Kidney glomerular epithelial cell (primary cell): ENCODE data around the gene GABRD.

ENCODE experiments used
- DNase-seq: peaks from one replicate; lab custom pipeline; 2025; lab: John Stamatoyannopoulos, UW

Gene GABRD

GRCh38 chr1:1985375-1986050 lies 33.6 kb upstream of the GABRD start:
- DNase-seq = no peak

GRCh38 chr1:1986451-1987141 lies 32.5 kb upstream of the GABRD start:
- no peak for DNase-seq

GRCh38 chr1:1987142-1987510 lies 32.0 kb upstream of the GABRD start:
- no peak for DNase-seq

- DNase-seq = no peak
Observed at GRCh38 chr1:1988061-1988945, 30.8 kb upstream of the GABRD start.

GRCh38 chr1:1989102-1989542 lies 30.0 kb upstream of the GABRD start:
- peak; percentile 52 for DNase-seq

GRCh38 chr1:1989789-1990188 lies 29.4 kb upstream of the GABRD start:
- no peak for DNase-seq

GRCh38 chr1:1990222-1990621 lies 28.9 kb upstream of the GABRD start:
- no peak for DNase-seq

GRCh38 chr1:1994536-1994935 lies 24.6 kb upstream of the GABRD start:
- DNase-seq = no peak

- no peak for DNase-seq
Observed at GRCh38 chr1:1996207-1996651, 22.9 kb upstream of the GABRD start.

GRCh38 chr1:1997576-1997975 lies 21.6 kb upstream of the GABRD start:
- DNase-seq = no peak

- DNase-seq = no peak
Observed at GRCh38 chr1:2000432-2000831, 18.7 kb upstream of the GABRD start.

- DNase-seq = no peak
Observed at GRCh38 chr1:2000850-2001249, 18.3 kb upstream of the GABRD start.

GRCh38 chr1:2001773-2002411 lies 17.3 kb upstream of the GABRD start:
- DNase-seq = no peak

GRCh38 chr1:2003541-2004131 lies 15.5 kb upstream of the GABRD start, which contains the start of gene CFAP74:
Gene CFAP74, minus strand, starts transcription at chr1:2003786. Its CDS starts 12,830 bp downstream, at chr1:1990956.
- DNase-seq = no peak

GRCh38 chr1:2004856-2005255 lies 14.3 kb upstream of the GABRD start:
- no peak for DNase-seq

GRCh38 chr1:2009101-2010053 lies 9.8 kb upstream of the GABRD start:
- DNase-seq = no peak

- DNase-seq = no peak
Observed at GRCh38 chr1:2014181-2014580, 5.0 kb upstream of the GABRD start.

GRCh38 chr1:2014741-2015735 lies 4.1 kb upstream of the GABRD start:
- DNase-seq = no peak

- DNase-seq = no peak
Observed at GRCh38 chr1:2016123-2016522, 3.0 kb upstream of the GABRD start.
